Neuronal stem cell (in vitro differentiated cells): ENCODE measurements around the gene WWOX.

Experiments used
- DNase-seq: peaks from one replicate; pipeline ENCODE4 v3.0.0-alpha.2; 2013; ENCODE audit warnings: low spot score
- H2AFZ ChIP-seq: one replicate; pipeline ENCODE4 v1.6.1; 2013; ENCODE audit warnings: mild to moderate bottlenecking, low read length, inconsistent platforms
- H2AK5ac ChIP-seq: 2 replicates; pipeline ENCODE4 v1.6.1; 2013; ENCODE audit warnings: low read depth, mild to moderate bottlenecking, inconsistent platforms, low read length, moderate library complexity, mixed read lengths
- H2BK120ac ChIP-seq: 2 replicates; pipeline ENCODE4 v1.6.1; 2013; ENCODE audit warnings: low read depth, mild to moderate bottlenecking, inconsistent platforms, low read length, moderate library complexity, mixed read lengths
- H2BK12ac ChIP-seq: one replicate; pipeline ENCODE4 v1.6.1; 2013; ENCODE audit warnings: low read length, inconsistent platforms
- H2BK15ac ChIP-seq: 2 replicates; pipeline ENCODE4 v1.6.1; 2013; ENCODE audit warnings: mild to moderate bottlenecking, low read length, inconsistent platforms, mixed read lengths
- H2BK5ac ChIP-seq: one replicate; pipeline ENCODE4 v1.6.1; 2013; ENCODE audit warnings: inconsistent platforms, mild to moderate bottlenecking, low read length, moderate library complexity
- H3K14ac ChIP-seq: one replicate; pipeline ENCODE4 v1.6.1; 2013; ENCODE audit warnings: low read length, inconsistent platforms
- H3K18ac ChIP-seq: 2 replicates; pipeline ENCODE4 v1.6.1; 2013; ENCODE audit warnings: low read length, inconsistent platforms
- H3K23ac ChIP-seq: 2 replicates; pipeline ENCODE4 v1.6.1; 2013; ENCODE audit warnings: low read depth, mild to moderate bottlenecking, mixed read lengths, low read length, inconsistent platforms; ENCODE audit not compliant: poor library complexity
- H3K27ac ChIP-seq: replicated peaks from 3 replicates; pipeline ENCODE4 v1.5.1; 2013; ENCODE audit warnings: low read length, inconsistent platforms
- H3K27me3 ChIP-seq, 3 experiments: 2 replicates each; pipeline ENCODE4 v1.6.1; 2013; ENCODE audit warnings: low read length in 3 of 3, mild to moderate bottlenecking in 2 of 3, inconsistent platforms in 1 of 3, low read depth in 1 of 3, mixed read lengths in 1 of 3, moderate library complexity in 1 of 3; ENCODE audit not compliant: control insufficient read depth in 3 of 3, insufficient read depth in 3 of 3
- H3K36me3 ChIP-seq, 2 donors: replicated peaks in 1 of 2; 2 replicates each; pipeline ENCODE4 v1.6.1; 2013; ENCODE audit warnings: low read length in 2 of 2; ENCODE audit not compliant: control insufficient read depth in 2 of 2, insufficient read depth in 2 of 2
- H3K4ac ChIP-seq: 2 replicates; pipeline ENCODE4 v1.6.1; 2013; ENCODE audit warnings: inconsistent platforms, mild to moderate bottlenecking, low read length, moderate library complexity
- H3K4me1 ChIP-seq, 2 donors: 1 replicate in 1 of 2; 2 replicates in 1 of 2; pipeline ENCODE4 v1.6.1; 2013; ENCODE audit warnings: low read length in 2 of 2, low read depth in 1 of 2; ENCODE audit not compliant: control insufficient read depth in 2 of 2, insufficient read depth in 1 of 2
- H3K4me2 ChIP-seq: one replicate; pipeline ENCODE4 v1.6.1; 2013; ENCODE audit warnings: mild to moderate bottlenecking, low read length, inconsistent platforms; ENCODE audit not compliant: insufficient read depth, poor library complexity, severe bottlenecking
- H3K4me3 ChIP-seq, 2 donors: 2 replicates each; pipeline ENCODE4 v1.5.1; 2013; ENCODE audit warnings: low read length in 2 of 2, mild to moderate bottlenecking in 2 of 2, inconsistent platforms in 1 of 2, moderate library complexity in 1 of 2
- H3K79me1 ChIP-seq: one replicate; pipeline ENCODE4 v1.6.1; 2013; ENCODE audit warnings: low read depth, mild to moderate bottlenecking, inconsistent platforms, low read length, moderate library complexity
- H3K9ac ChIP-seq: one replicate; pipeline ENCODE4 v1.6.1; 2013; ENCODE audit warnings: mild to moderate bottlenecking, low read depth, low read length, inconsistent platforms; ENCODE audit not compliant: poor library complexity
- H3K9me3 ChIP-seq, 2 donors: replicated peaks in 1 of 2; 2 replicates each; pipeline versions ENCODE3 to v1.6.1; 2013; ENCODE audit warnings: low read length in 2 of 2, mild to moderate bottlenecking in 2 of 2, inconsistent platforms in 1 of 2, low read depth in 1 of 2, mixed read lengths in 1 of 2, moderate library complexity in 1 of 2; ENCODE audit not compliant: control insufficient read depth in 2 of 2, insufficient read depth in 1 of 2
- H4K8ac ChIP-seq: one replicate; pipeline ENCODE4 v1.6.1; 2013; ENCODE audit warnings: low read depth, mild to moderate bottlenecking, inconsistent platforms, low read length, moderate library complexity
- H4K91ac ChIP-seq: one replicate; pipeline ENCODE4 v1.6.1; 2013; ENCODE audit warnings: low read length, low read depth, mild to moderate bottlenecking, inconsistent platforms; ENCODE audit not compliant: poor library complexity
- WGBS, 2 donors: extraction: QIAGEN DNeasy Blood & Tissue Kit; methylation state at CpG; one replicate each; pipeline ENCODE4 v1.1.7; 2013; ENCODE audit warnings: missing lambda C conversion rate in 2 of 2, mixed read lengths in 1 of 2; ENCODE audit not compliant: insufficient read length in 2 of 2, insufficient replicate concordance in 1 of 2; ENCODE audit errors: extremely low coverage in 2 of 2; 5-methylcytosine and 5-hydroxymethylcytosine counted together

The WWOX gene

DNA sequence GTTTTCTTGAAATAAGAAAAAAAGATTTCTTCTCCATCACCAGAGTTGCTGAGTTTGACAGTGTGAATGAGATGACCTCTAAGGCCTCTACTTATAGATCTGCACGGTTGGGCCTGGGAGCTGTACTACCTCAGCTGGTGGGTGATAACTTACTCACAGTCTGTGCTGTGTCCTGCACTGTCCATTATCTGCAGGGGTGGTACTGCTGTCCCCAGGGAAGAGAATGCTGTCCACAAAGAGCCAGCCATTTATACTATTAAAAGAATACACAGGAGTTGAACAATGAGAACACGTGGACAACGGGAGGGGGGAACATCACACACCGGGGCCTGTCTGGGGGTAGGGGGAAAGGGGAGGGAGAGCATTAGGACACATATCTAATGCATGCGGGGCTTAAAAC lies 655.3 kb downstream of the WWOX start:
- H3K27ac ChIP-seq: no peak overlapping the region
- H3K27me3 ChIP-seq: peaks cover 0 to 2% (median 0%) of the 10 kb centered on the region in 3 experiments
- no peaks in the 10 kb centered on the region for H3K9me3 ChIP-seq
- H4K91ac ChIP-seq: no peak overlapping the region
- no peak overlapping the region for H3K4ac ChIP-seq
- peaks cover 2 to 3% of the 10 kb centered on the region in 2 donors for H3K4me1 ChIP-seq
- H4K8ac ChIP-seq: no peak overlapping the region
- H3K14ac ChIP-seq: no peak overlapping the region
- no peak overlapping the region for H3K4me2 ChIP-seq
- H3K79me1 ChIP-seq: no peaks in the 10 kb centered on the region
- no peak overlapping the region for H3K9ac ChIP-seq
- no peak overlapping the region for H2BK12ac ChIP-seq
- no peak overlapping the region for H2BK15ac ChIP-seq
- WGBS, 2 donors: no CpG with 5 or more reads among the region's 5 CpGs
- no peak overlapping the region for H2BK120ac ChIP-seq
- no peak overlapping the region for H3K23ac ChIP-seq
- no peaks in the 10 kb centered on the region for H3K36me3 ChIP-seq
- no peak overlapping the region for H2AK5ac ChIP-seq
- no peak overlapping the region for H2BK5ac ChIP-seq
- no peak overlapping the region for H2AFZ ChIP-seq
- H3K4me3 ChIP-seq: no peak overlapping the region
- no peak for DNase-seq
- no peak overlapping the region for H3K18ac ChIP-seq

DNA sequence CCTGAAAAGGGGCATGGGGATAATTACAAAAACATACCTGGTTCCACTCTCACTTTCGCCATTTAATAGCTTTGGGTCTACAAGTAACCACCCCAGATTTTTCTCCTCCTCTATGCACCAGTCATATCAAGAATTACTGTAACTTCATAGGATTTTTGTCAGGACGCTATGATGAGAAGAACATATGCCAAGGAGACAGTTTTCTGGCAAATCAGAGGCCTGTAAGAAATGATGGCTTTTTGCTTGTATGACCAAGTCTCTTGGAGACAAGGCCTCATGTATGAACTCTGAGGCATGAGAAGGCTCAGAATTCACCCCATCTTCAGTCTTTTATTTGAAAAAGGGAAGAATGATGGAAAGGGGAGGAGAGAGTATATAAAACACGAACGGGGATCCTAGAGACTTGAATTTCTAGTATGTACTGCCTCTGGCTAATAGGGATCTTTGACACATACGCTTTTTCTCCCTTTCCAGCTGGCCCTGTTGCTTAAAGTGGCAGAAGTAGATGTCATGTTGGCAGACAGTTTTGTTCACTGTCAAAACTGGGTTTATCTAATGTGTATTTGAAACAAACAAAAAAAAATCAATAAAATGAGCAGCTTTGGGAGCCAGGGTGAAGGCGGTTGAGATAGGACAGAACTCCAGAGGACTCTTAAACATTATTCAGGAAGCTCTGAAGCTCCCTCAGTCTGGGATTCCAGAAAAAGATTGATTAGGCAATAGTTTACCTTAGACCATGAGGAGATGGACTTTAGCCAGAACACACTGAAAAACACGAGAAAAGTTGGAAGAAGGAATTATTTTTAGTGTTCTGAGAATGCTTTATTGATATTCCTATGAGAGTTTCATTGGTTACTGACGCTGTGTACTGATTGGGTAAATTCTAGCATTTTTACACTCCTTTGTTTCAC lies 656.6 kb downstream of the WWOX start:
- no peak overlapping the region for H3K18ac ChIP-seq
- no peak overlapping the region for H3K4me3 ChIP-seq
- H3K9me3 ChIP-seq: no peaks in the 10 kb centered on the region
- H3K27ac ChIP-seq: no peak overlapping the region
- H4K91ac ChIP-seq: no peak overlapping the region
- H4K8ac ChIP-seq: no peak overlapping the region
- H3K14ac ChIP-seq: no peak overlapping the region
- no peak overlapping the region for H3K23ac ChIP-seq
- no peak overlapping the region for H2BK5ac ChIP-seq
- no peak overlapping the region for H2BK12ac ChIP-seq
- peaks cover 0 to 2% (median 0%) of the 10 kb centered on the region in 3 experiments for H3K27me3 ChIP-seq
- no peak overlapping the region for H3K9ac ChIP-seq
- peaks cover 3 to 4% of the 10 kb centered on the region in 2 donors for H3K4me1 ChIP-seq
- H3K4me2 ChIP-seq: no peak overlapping the region
- DNase-seq: no peak
- H3K36me3 ChIP-seq: no peaks in the 10 kb centered on the region
- no peak overlapping the region for H2AK5ac ChIP-seq
- no peak overlapping the region for H3K4ac ChIP-seq
- H2BK15ac ChIP-seq: no peak overlapping the region
- no CpG with 5 or more reads among the region's 8 CpGs for WGBS, 2 donors
- no peak overlapping the region for H2AFZ ChIP-seq
- no peak overlapping the region for H2BK120ac ChIP-seq
- H3K79me1 ChIP-seq: peaks cover 2% of the 10 kb centered on the region

DNA sequence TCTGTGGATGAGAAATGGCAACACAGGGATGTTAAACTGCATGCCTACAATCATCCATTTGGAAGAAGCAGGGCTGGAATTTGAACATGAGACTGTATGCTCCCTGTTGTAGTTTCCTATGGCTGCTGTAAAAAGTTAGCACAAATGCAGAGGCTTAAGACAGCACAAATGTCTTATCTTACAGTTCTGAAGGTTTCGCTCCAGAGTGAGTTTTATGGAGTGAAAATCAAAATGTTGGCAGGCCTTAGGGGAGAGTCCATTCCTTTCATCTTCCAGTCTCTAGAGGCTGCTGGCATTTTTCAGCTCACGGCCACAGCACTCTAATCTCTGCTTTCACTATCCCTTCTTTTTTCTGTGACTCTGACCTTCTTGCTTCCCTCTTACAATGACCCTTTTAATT lies 660.1 kb downstream of the WWOX start:
- no CpG with 5 or more reads among the region's 2 CpGs for WGBS, 2 donors
- no peak overlapping the region for H3K27ac ChIP-seq
- peaks cover 0 to 2% (median 0%) of the 10 kb centered on the region in 3 experiments for H3K27me3 ChIP-seq
- H2AK5ac ChIP-seq: no peak overlapping the region
- H3K79me1 ChIP-seq: peaks cover 2% of the 10 kb centered on the region
- no peaks in the 10 kb centered on the region for H3K9me3 ChIP-seq
- H3K23ac ChIP-seq: no peak overlapping the region
- no peak overlapping the region for H3K4ac ChIP-seq
- H3K36me3 ChIP-seq: no peaks in the 10 kb centered on the region
- DNase-seq: no peak
- H2BK120ac ChIP-seq: no peak overlapping the region
- peaks cover 1 to 12% of the 10 kb centered on the region in 2 donors for H3K4me1 ChIP-seq
- H2BK15ac ChIP-seq: no peak overlapping the region
- no peak overlapping the region for H3K4me2 ChIP-seq
- H2AFZ ChIP-seq: no peak overlapping the region
- no peak overlapping the region for H3K4me3 ChIP-seq
- no peak overlapping the region for H3K14ac ChIP-seq
- no peak overlapping the region for H4K8ac ChIP-seq
- H2BK5ac ChIP-seq: no peak overlapping the region
- H3K9ac ChIP-seq: no peak overlapping the region
- H2BK12ac ChIP-seq: no peak overlapping the region
- H3K18ac ChIP-seq: no peak overlapping the region
- no peak overlapping the region for H4K91ac ChIP-seq

DNA sequence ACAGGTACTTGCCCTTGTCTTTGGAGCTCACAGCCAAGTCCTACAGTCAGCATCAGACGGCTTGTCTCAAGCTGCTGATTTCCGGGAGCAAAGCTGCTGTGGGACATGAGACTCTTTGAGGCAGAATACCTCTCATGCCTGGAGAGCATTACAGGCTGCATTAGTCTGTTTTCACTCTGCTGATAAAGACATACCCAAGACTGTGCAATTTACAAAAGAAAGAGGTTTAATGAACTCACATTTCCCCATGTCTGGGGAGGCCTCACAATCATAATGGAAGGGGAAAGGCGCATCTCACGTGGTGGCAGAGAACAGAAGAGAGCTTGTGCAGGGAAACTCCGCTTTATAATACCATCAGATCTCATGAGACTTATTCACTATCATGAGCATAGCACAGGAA lies 661.2 kb downstream of the WWOX start:
- WGBS, 2 donors: no CpG with 5 or more reads among the region's 5 CpGs
- Histone ChIP-seq H3K27ac (no peak overlapping the region), H2AFZ (no peak overlapping the region), H2BK5ac (no peak overlapping the region), H2BK15ac (no peak overlapping the region), H2BK12ac (no peak overlapping the region), H3K9me3 (no peaks in the 10 kb centered on the region), H3K18ac (no peak overlapping the region), H3K23ac (no peak overlapping the region), H3K4ac (no peak overlapping the region), H2AK5ac (no peak overlapping the region), H3K36me3 (no peaks in the 10 kb centered on the region), H3K4me2 (no peak overlapping the region), H3K9ac (no peak overlapping the region), H3K79me1 (peaks cover 2% of the 10 kb centered on the region), H4K91ac (no peak overlapping the region), H4K8ac (no peak overlapping the region), H2BK120ac (no peak overlapping the region), H3K4me1 (peaks cover 0 to 11% of the 10 kb centered on the region in 2 donors), H3K14ac (no peak overlapping the region), H3K4me3 (no peak overlapping the region), H3K27me3 (peaks cover 0 to 2% (median 0%) of the 10 kb centered on the region in 3 experiments)
- no peak for DNase-seq
